SK-N-SH (cell line): ENCODE data around the gene USP32.

ENCODE experiments used
- CTCF ChIP-seq: fragments of 200-600 bp; sonication (generic); IDR thresholded peaks from 2 replicates; pipeline ENCODE4 v1.6.1; 2017; ENCODE audit warnings: antibody characterized with exemption, mild to moderate bottlenecking, moderate library complexity
- FOXM1 ChIP-seq: IDR thresholded peaks from 2 replicates; pipeline ENCODE4 v1.4.0; 2012; ENCODE audit warnings: low read depth, mild to moderate bottlenecking
- MXI1 ChIP-seq: IDR thresholded peaks from 2 replicates; pipeline ENCODE4 v1.6.1; 2012; ENCODE audit warnings: mild to moderate bottlenecking, low read depth, low read length, improper control_type of control experiment
- POLR2AphosphoS5 ChIP-seq: IDR thresholded peaks from 2 replicates; pipeline ENCODE4 v1.6.1; 2012; ENCODE audit warnings: low read depth, low read length
- USF2 ChIP-seq: fragments of 150-350 bp; IDR thresholded peaks from 2 replicates; pipeline ENCODE4 v1.6.1; 2017; ENCODE audit warnings: antibody characterized with exemption, low read length, low read depth, borderline replicate concordance

- TF ChIP-seq CTCF (no peak), POLR2AphosphoS5 (no peak), MXI1 (no peak), FOXM1 (no peak), USF2 (no peak)
Observed at GRCh38 chr17:60335289-60335688, 56.6 kb downstream of the USP32 start.
